Endothelial cell of umbilical vein (primary cell): ENCODE data around the gene LBX2. TPM values are rescaled to one million over a fixed set of nuclear protein-coding genes. Genes with fewer than 3 reads are reported as not detected.

Experiments used
- BruUV-seq: library from RNA; stranded (reverse); fragments of 400-500 nt; replicated peaks from 2 replicates; lab custom pipeline; 2021; lab: Mats Ljungman, UMichigan
- CTCF ChIA-PET: fragments of 300-600, 350-600 bp; sonication (Branson Sonifier 250); formaldehyde crosslinking; loops from one replicate; lab custom pipeline; 2021; ENCODE audit warnings: antibody characterized with exemption, inconsistent platforms; lab: Charles Lee
- POLR2A ChIA-PET: fragments of 300-600, 350-600 bp; sonication (Branson Sonifier 250); formaldehyde crosslinking; loops from one replicate; lab custom pipeline; 2021; ENCODE audit warnings: antibody characterized with exemption, inconsistent platforms; lab: Charles Lee
- DNase-seq: peaks from one replicate; pipeline ENCODE4 v3.0.0-alpha.2; 2011; ENCODE audit warnings: low read depth, low spot score
- FAIRE-seq: peaks from 2 replicates; lab custom pipeline; 2011; peaks lifted over from hg19 to GRCh38; lab: Jason Lieb, UNC
- H2AFZ ChIP-seq: 2 replicates; pipeline ENCODE4 v1.6.0; 2012; ENCODE audit warnings: low read depth, low read length, control low read depth, inconsistent platforms
- H3K27ac ChIP-seq: 2 replicates; pipeline ENCODE4 v1.5.1; 2011; ENCODE audit warnings: low read depth, mild to moderate bottlenecking, control low read depth, low read length, moderate library complexity; ENCODE audit not compliant: insufficient read depth
- H3K27me3 ChIP-seq, 2 experiments: 2 replicates each; pipeline versions ENCODE4 v1.6.0 to v1.6.1; 2011; ENCODE audit warnings: low read length in 2 of 2, mixed read lengths in 1 of 2; ENCODE audit not compliant: control insufficient read depth in 2 of 2, insufficient read depth in 2 of 2
- H3K36me3 ChIP-seq, 2 experiments: 2 replicates in 1 of 2; 3 replicates in 1 of 2; pipeline ENCODE4 v1.5.1; 2011; ENCODE audit warnings: low read length in 2 of 2, mild to moderate bottlenecking in 1 of 2, moderate library complexity in 1 of 2; ENCODE audit not compliant: control insufficient read depth in 2 of 2, insufficient read depth in 2 of 2; ENCODE audit errors: extremely low read depth in 1 of 2
- H3K4me1 ChIP-seq: 3 replicates; pipeline ENCODE4 v1.5.1; 2011; ENCODE audit warnings: mild to moderate bottlenecking, low read length; ENCODE audit not compliant: control insufficient read depth, insufficient read depth; ENCODE audit errors: extremely low read depth
- H3K4me2 ChIP-seq: 2 replicates; pipeline ENCODE4 v1.6.1; 2011; ENCODE audit warnings: low read length, control low read depth, mixed read lengths; ENCODE audit not compliant: insufficient read depth
- H3K4me3 ChIP-seq, 3 experiments: fragments of 200-600 bp in 1 of 3; sonication (generic), shearing (Covaris generic) in 1 of 3; replicated peaks in 1 of 3; 2 replicates each; pipeline ENCODE4 v1.5.1; 2011 to 2016; ENCODE audit warnings: control low read depth in 3 of 3, low read length in 3 of 3, mild to moderate bottlenecking in 2 of 3, inconsistent platforms in 1 of 3, low read depth in 1 of 3, moderate library complexity in 1 of 3; ENCODE audit not compliant: insufficient read depth in 1 of 3
- H3K79me2 ChIP-seq: 2 replicates; pipeline ENCODE4 v1.6.0; 2012; ENCODE audit warnings: low read length, inconsistent platforms; ENCODE audit not compliant: control insufficient read depth, insufficient read depth
- H3K9ac ChIP-seq: replicated peaks from 2 replicates; pipeline ENCODE3; 2011; ENCODE audit warnings: low read length, control low read depth; ENCODE audit not compliant: insufficient read depth; ENCODE audit errors: extremely low read depth
- H3K9me1 ChIP-seq: replicated peaks from 3 replicates; pipeline ENCODE4 v1.6.0; 2011; ENCODE audit warnings: mild to moderate bottlenecking, low read length; ENCODE audit not compliant: control insufficient read depth, insufficient read depth; ENCODE audit errors: extremely low read depth
- H3K9me3 ChIP-seq: replicated peaks from 2 replicates; pipeline ENCODE4 v1.5.1; 2012; ENCODE audit warnings: low read length, inconsistent platforms; ENCODE audit not compliant: control insufficient read depth, insufficient read depth
- H4K20me1 ChIP-seq: replicated peaks from 2 replicates; pipeline ENCODE3; 2011; ENCODE audit warnings: mild to moderate bottlenecking, low read length; ENCODE audit not compliant: control insufficient read depth, insufficient read depth; ENCODE audit errors: extremely low read depth
- CTCF ChIP-seq, 2 donors: IDR thresholded peaks; 1 replicate in 1 of 2; 2 replicates in 1 of 2; pipeline ENCODE4 v1.5.1; 2011; ENCODE audit warnings: low read length in 2 of 2, mild to moderate bottlenecking in 2 of 2, moderate library complexity in 2 of 2, control low read depth in 1 of 2, inconsistent platforms in 1 of 2, low read depth in 1 of 2; ENCODE audit not compliant: insufficient read depth in 1 of 2; ENCODE audit errors: extremely low read depth in 1 of 2
- EZH2 ChIP-seq: IDR thresholded peaks from 2 replicates; pipeline ENCODE4 v1.6.1; 2012; ENCODE audit warnings: borderline replicate concordance, low read depth, mild to moderate bottlenecking, moderate library complexity, low read length, inconsistent platforms; ENCODE audit not compliant: severe bottlenecking
- FOS ChIP-seq: IDR thresholded peaks from 2 replicates; pipeline ENCODE4 v1.6.1; 2011; ENCODE audit warnings: mild to moderate bottlenecking, low read length, moderate library complexity, borderline replicate concordance; ENCODE audit not compliant: insufficient read depth
- GATA2 ChIP-seq: IDR thresholded peaks from 2 replicates; pipeline ENCODE4 v1.7.0; 2011; ENCODE audit warnings: low read depth, mild to moderate bottlenecking, moderate library complexity, mixed read lengths, low read length; ENCODE audit not compliant: insufficient read length, insufficient read depth
- JUN ChIP-seq: IDR thresholded peaks from 2 replicates; pipeline ENCODE4 v1.6.1; 2011; ENCODE audit warnings: borderline replicate concordance, low read depth; ENCODE audit not compliant: insufficient read length, insufficient read depth
- MYC ChIP-seq: IDR thresholded peaks from one replicate; pipeline ENCODE4 v1.6.1; 2011; ENCODE audit warnings: mild to moderate bottlenecking, low read depth, low read length
- POLR2A ChIP-seq: IDR thresholded peaks from 2 replicates; pipeline ENCODE4 v1.6.1; 2012; ENCODE audit warnings: low read depth, mild to moderate bottlenecking, control low read depth, low read length
- POLR2AphosphoS5 ChIP-seq: IDR thresholded peaks from 2 replicates; pipeline ENCODE4 v1.6.1; 2012; ENCODE audit warnings: low read depth, mild to moderate bottlenecking, control low read depth, low read length, moderate library complexity; ENCODE audit not compliant: insufficient read depth
- dilution Hi-C: fragments of 300-500 bp; cut with MboI; formaldehyde crosslinking; loops from one replicate; pipeline ENCODE4 v1.15.0; 2019; ENCODE audit warnings: low sequenced_read_pairs; ENCODE audit not compliant: extremely low pct_ligation_motif_present
- intact Hi-C: fragments of 100-400 bp; cut with micrococcal nuclease; formaldehyde crosslinking; loops from one replicate; pipeline ENCODE4 v1.10.0; 2022
- polyA plus RNA-seq, 4 experiments: library from polyadenylated mRNA; depleted of rRNA in 3 of 4; stranded (reverse) in 3 of 4; unstranded in 1 of 4; fragments of >200 nt; gene quantifications; 2 replicates each; pipeline versions ENCODE4 v1.2.1 to v1.2.3, GENCODE V29; 2011 to 2012; ENCODE audit warnings: missing spikeins in 1 of 4
- total RNA-seq: library from RNA; stranded (reverse); gene quantifications from 2 replicates; pipeline ENCODE4 v1.2.3, GENCODE V29; 2021
- TF ChIP-seq, protein P1 (sequence below): IDR thresholded peaks from 2 replicates; pipeline ENCODE4 v1.6.1; 2011; ENCODE audit not compliant: insufficient read depth, insufficient read length

Gene LBX2
- total and polyA plus RNA-seq, 2 donors (not counting 3 experiments of a cell fraction or from before 2014, with no cell fraction given) = 2.8 to 3.8 TPM

DNA sequence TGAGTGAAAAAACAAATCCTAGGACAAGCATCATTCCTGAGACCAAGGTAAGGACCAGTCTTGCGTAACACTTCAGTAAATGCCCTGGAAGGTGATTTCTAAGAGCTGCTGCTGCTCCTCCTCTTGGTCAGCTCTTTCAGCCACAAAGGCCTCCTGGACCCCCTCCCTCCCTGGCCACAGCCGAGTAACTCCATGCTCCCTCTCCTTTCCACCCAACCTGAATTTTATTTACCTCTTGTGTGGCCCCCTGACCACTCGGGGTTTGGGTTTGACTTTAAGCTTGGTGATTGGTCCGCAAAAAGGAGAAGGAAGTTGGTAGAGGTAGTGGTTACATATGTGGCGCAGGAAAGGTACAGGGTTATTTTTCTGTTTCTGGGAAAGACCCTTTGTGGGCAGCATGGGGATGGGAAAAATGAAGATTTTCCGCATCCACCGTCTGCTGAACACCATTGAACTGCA lies 39.5 kb upstream of the LBX2 start:
- dilution Hi-C loops = no loop called here
- DNase-seq = no peak
- BruUV-seq = no TSS peak
- no peaks in the 10 kb centered on the region for H3K4me1 ChIP-seq
- intact Hi-C loops = no loop called here
- H3K9me1 ChIP-seq = no peaks in the 10 kb centered on the region
- no peaks in the 10 kb centered on the region for H3K36me3 ChIP-seq
- H3K9ac ChIP-seq = no peak overlapping the region
- no peak overlapping the region for H2AFZ ChIP-seq
- H3K79me2 ChIP-seq = no peaks in the 10 kb centered on the region
- H3K27me3 ChIP-seq = peaks cover 13 to 16% of the 10 kb centered on the region in 2 experiments
- TF ChIP-seq JUN = no peak
- no peak for TF ChIP-seq MYC
- TF ChIP-seq POLR2A = no peak
- TF ChIP-seq, protein P1, sequence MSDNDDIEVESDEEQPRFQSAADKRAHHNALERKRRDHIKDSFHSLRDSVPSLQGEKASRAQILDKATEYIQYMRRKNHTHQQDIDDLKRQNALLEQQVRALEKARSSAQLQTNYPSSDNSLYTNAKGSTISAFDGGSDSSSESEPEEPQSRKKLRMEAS = no peak
- no peak for TF ChIP-seq POLR2AphosphoS5
- TF ChIP-seq EZH2 = no peak
- TF ChIP-seq FOS = no peak
- TF ChIP-seq GATA2 = no peak
- no peak for TF ChIP-seq CTCF (IDR thresholded peaks at IDR 0.05; ENCODE audit: extremely low read depth in 1 of 2, insufficient read depth in 1 of 2, low read depth in 1 of 2, low read length in 2 of 2)
- no peaks in the 10 kb centered on the region for H4K20me1 ChIP-seq
- no peak overlapping the region for H3K4me3 ChIP-seq
- POLR2A ChIA-PET = no interaction called here
- no peak for FAIRE-seq
- no peak overlapping the region for H3K27ac ChIP-seq
- H3K4me2 ChIP-seq = no peak overlapping the region
- no peaks in the 10 kb centered on the region for H3K9me3 ChIP-seq
- CTCF ChIA-PET = no interaction called here
